A549 (cell line): ENCODE data around the gene LAMA2. TPM values are rescaled to one million over a fixed set of nuclear protein-coding genes. Genes with fewer than 3 reads are reported as not detected.

Experiments
- ATAC-seq, 2 experiments: fragments of 200-7000 bp in 1 of 2; fragments of >200 bp in 1 of 2; cut with Nextera tagmentation in 1 of 2; cut with Tn5 transposase in 1 of 2; 3 replicates each; pipeline versions ENCODE4 v1.8.0 to v1.9.1; 2018 to 2020; ENCODE audit warnings: mild to moderate bottlenecking in 1 of 2, moderate library complexity in 1 of 2
- CTCF ChIA-PET: fragments of 300-600 bp; sonication (Branson Sonifier 250); formaldehyde crosslinking; extraction: SDS; loops from one replicate; lab custom pipeline; 2021; ENCODE audit warnings: antibody characterized with exemption, inconsistent platforms; lab: Yijun Ruan, JAX
- POLR2A ChIA-PET: fragments of 350-600 bp; formaldehyde crosslinking; extraction: SDS; loops from one replicate; lab custom pipeline; 2021; ENCODE audit warnings: antibody characterized with exemption, inconsistent platforms; lab: Yijun Ruan, JAX
- DNase-seq, 2 experiments: peaks; one replicate each; pipeline versions ENCODE4 v3.0.0 to v3.0.0-alpha.2; 2011 to 2016; ENCODE audit warnings: low read depth in 1 of 2, low spot score in 1 of 2
- FAIRE-seq: peaks from 2 replicates; lab custom pipeline; 2011; peaks lifted over from hg19 to GRCh38; lab: Jason Lieb, UNC
- H3K27ac ChIP-seq, 2 experiments: fragments of >200 bp; sonication (Bioruptor Twin); formaldehyde crosslinking; 3 replicates each; pipeline ENCODE4 v1.5.1; 2016 to 2017
- H3K4me1 ChIP-seq: fragments of >200 bp; sonication (Bioruptor Twin); formaldehyde crosslinking; 3 replicates; pipeline ENCODE4 v1.6.1; 2016
- H3K4me2 ChIP-seq: fragments of >200 bp; sonication (Bioruptor Twin); formaldehyde crosslinking; 3 replicates; pipeline ENCODE4 v1.6.1; 2016
- H3K4me3 ChIP-seq: fragments of >200 bp; sonication (Bioruptor Twin); formaldehyde crosslinking; 3 replicates; pipeline ENCODE4 v1.5.1; 2016
- H3K9me3 ChIP-seq: fragments of >200 bp; sonication (Bioruptor Twin); formaldehyde crosslinking; 3 replicates; pipeline ENCODE4 v1.6.1; 2016
- BHLHE40 ChIP-seq: IDR thresholded peaks from 2 replicates; pipeline ENCODE4 v1.6.1; 2012; ENCODE audit warnings: low read depth, low read length, inconsistent platforms
- CBX2 ChIP-seq: fragments of 200-600 bp; sonication (generic); IDR thresholded peaks from 2 replicates; pipeline ENCODE4 v1.6.1; 2016; ENCODE audit warnings: low read depth, mild to moderate bottlenecking, borderline replicate concordance
- CBX8 ChIP-seq: fragments of 200-600 bp; sonication (generic); IDR thresholded peaks from 2 replicates; pipeline ENCODE4 v1.6.1; 2016
- CEBPB ChIP-seq, 2 experiments: fragments of >200 bp in 1 of 2; sonication (Bioruptor Twin) in 1 of 2; formaldehyde crosslinking in 1 of 2; IDR thresholded peaks; 2 replicates each; pipeline ENCODE4 v1.6.1; 2012 to 2016
- CHD2 ChIP-seq: fragments of 150-350 bp; IDR thresholded peaks from 2 replicates; pipeline ENCODE4 v1.6.1; 2014; ENCODE audit warnings: low read length; ENCODE audit not compliant: partially characterized antibody
- CHD4 ChIP-seq: fragments of 200-600 bp; sonication (generic); IDR thresholded peaks from 2 replicates; pipeline ENCODE4 v1.6.1; 2016; ENCODE audit warnings: antibody characterized with exemption, mild to moderate bottlenecking, borderline replicate concordance
- EHF ChIP-seq: fragments of 250-450 bp; sonication (Bioruptor Pico); IDR thresholded peaks from 2 replicates; pipeline ENCODE4 v1.5.0; 2020; ENCODE audit warnings: mild to moderate bottlenecking
- EHMT2 ChIP-seq: fragments of 200-600 bp; sonication (generic); IDR thresholded peaks from 2 replicates; pipeline ENCODE4 v1.6.1; 2016; ENCODE audit warnings: antibody characterized with exemption, low read depth, mild to moderate bottlenecking, moderate library complexity
- ESRRA ChIP-seq: fragments of 150-350 bp; IDR thresholded peaks from 2 replicates; pipeline ENCODE4 v1.6.1; 2014; ENCODE audit warnings: mild to moderate bottlenecking, low read length, borderline replicate concordance
- FOSB ChIP-seq: fragments of 250-450 bp; sonication (Bioruptor Pico); IDR thresholded peaks from 2 replicates; pipeline ENCODE4 v1.5.0; 2020; ENCODE audit warnings: mild to moderate bottlenecking, moderate library complexity
- FOSL2 ChIP-seq, 2 experiments: fragments of 450-650 bp in 1 of 2; fragments of >200 bp in 1 of 2; sonication (Bioruptor Twin) in 1 of 2; formaldehyde crosslinking; IDR thresholded peaks; 2 replicates each; pipeline versions ENCODE4 v1.5.0 to v1.6.1; 2016 to 2020; ENCODE audit warnings: mild to moderate bottlenecking in 1 of 2, moderate library complexity in 1 of 2
- FOXS1 ChIP-seq: fragments of 250-450 bp; sonication (Bioruptor Pico); IDR thresholded peaks from 2 replicates; pipeline ENCODE4 v1.5.0; 2020; ENCODE audit warnings: mild to moderate bottlenecking, moderate library complexity
- HOXB5 ChIP-seq: fragments of 250-450 bp; sonication (Bioruptor Pico); IDR thresholded peaks from 2 replicates; pipeline ENCODE4 v1.5.0; 2020; ENCODE audit warnings: mild to moderate bottlenecking, moderate library complexity
- JUNB ChIP-seq: fragments of >200 bp; sonication (Bioruptor Twin); formaldehyde crosslinking; IDR thresholded peaks from 2 replicates; pipeline ENCODE4 v1.6.1; 2016
- KDM1A ChIP-seq: fragments of 200-600 bp; sonication (generic); IDR thresholded peaks from 2 replicates; pipeline ENCODE4 v1.6.1; 2016; ENCODE audit warnings: low read depth, mild to moderate bottlenecking
- MYC ChIP-seq: IDR thresholded peaks from 2 replicates; pipeline ENCODE4 v1.6.1; 2012; ENCODE audit warnings: mild to moderate bottlenecking, inconsistent platforms, low read length, improper control_type of control experiment, borderline replicate concordance
- NFE2L2 ChIP-seq: fragments of 150-350 bp; conservative IDR thresholded peaks from 2 replicates; pipeline ENCODE4 v1.6.1; 2014; ENCODE audit warnings: low read length
- PHF8 ChIP-seq: fragments of 200-600 bp; sonication (generic); IDR thresholded peaks from 2 replicates; pipeline ENCODE4 v1.6.1; 2016; ENCODE audit warnings: low read depth, mild to moderate bottlenecking, antibody characterized with exemption, moderate library complexity, borderline replicate concordance
- POLR2AphosphoS2 ChIP-seq: conservative IDR thresholded peaks from 2 replicates; pipeline ENCODE4 v1.6.1; 2012; ENCODE audit warnings: low read length, improper control_type of control experiment, inconsistent platforms
- RAD21 ChIP-seq, 2 experiments: fragments of >200 bp in 1 of 2; sonication (Bioruptor Twin) in 1 of 2; formaldehyde crosslinking in 1 of 2; IDR thresholded peaks in 1 of 2; conservative IDR thresholded peaks in 1 of 2; 2 replicates in 1 of 2; 3 replicates in 1 of 2; pipeline ENCODE4 v1.6.1; 2012 to 2018; ENCODE audit warnings: inconsistent platforms in 1 of 2
- RFX5 ChIP-seq: fragments of 450-650 bp; IDR thresholded peaks from 2 replicates; pipeline ENCODE4 v1.7.1; 2014; ENCODE audit warnings: antibody characterized with exemption, mild to moderate bottlenecking, moderate library complexity
- SMC3 ChIP-seq: fragments of >200 bp; sonication (Bioruptor Twin); formaldehyde crosslinking; IDR thresholded peaks from 3 replicates; pipeline ENCODE4 v1.6.1; 2018; ENCODE audit warnings: inconsistent platforms
- SREBF2 ChIP-seq: fragments of 450-650 bp; IDR thresholded peaks from 2 replicates; pipeline ENCODE4 v1.6.1; 2014; ENCODE audit warnings: mild to moderate bottlenecking, moderate library complexity
- TFCP2L1 ChIP-seq: fragments of 250-450 bp; sonication (Bioruptor Pico); IDR thresholded peaks from 2 replicates; pipeline ENCODE4 v1.5.0; 2021; ENCODE audit warnings: mild to moderate bottlenecking
- ZFP36 ChIP-seq: fragments of 450-650 bp; IDR thresholded peaks from 2 replicates; pipeline ENCODE4 v1.6.1; 2014; ENCODE audit warnings: borderline replicate concordance; ENCODE audit not compliant: partially characterized antibody
- ZSCAN20 ChIP-seq: fragments of 250-450 bp; sonication (Bioruptor Pico); IDR thresholded peaks from 2 replicates; pipeline ENCODE4 v1.8.0; 2022; ENCODE audit warnings: mild to moderate bottlenecking, moderate library complexity
- WGBS: methylation state at CpG from one replicate; pipeline ENCODE4 v1.1.6; 2017; ENCODE audit errors: missing lambda C conversion rate; 5-methylcytosine and 5-hydroxymethylcytosine counted together
- polyA plus RNA-seq, 4 experiments: library from polyadenylated mRNA; depleted of rRNA in 3 of 4; stranded (reverse); fragments of >200 nt; fragmentation: RNase III in 1 of 4; extraction: RNeasy Plus Mini Kit Qiagen cat#74134 plus additional on column Dnase treatment in 1 of 4; gene quantifications; 2 replicates in 3 of 4; 3 replicates in 1 of 4; pipeline ENCODE4 v1.2.3, GENCODE V29; 2011 to 2017
- TF ChIP-seq, protein P1 (sequence below): fragments of 250-450 bp; sonication (Bioruptor Pico); IDR thresholded peaks from 2 replicates; pipeline ENCODE4 v1.5.0; 2020; ENCODE audit warnings: low read depth, mild to moderate bottlenecking, moderate library complexity
- TF ChIP-seq, protein P2 (sequence below): IDR thresholded peaks from 2 replicates; pipeline ENCODE4 v1.6.1; 2012
- TF ChIP-seq, protein P3 (sequence below): fragments of 250-450 bp; sonication (Bioruptor Pico); IDR thresholded peaks from 2 replicates; pipeline ENCODE4 v1.5.0; 2021; ENCODE audit warnings: mild to moderate bottlenecking, moderate library complexity, borderline replicate concordance
- TF ChIP-seq, protein P4 (sequence below): IDR thresholded peaks from 2 replicates; pipeline ENCODE4 v1.6.1; 2012
- TF ChIP-seq, protein P5 (sequence below): fragments of >200 bp; sonication (Bioruptor Twin); formaldehyde crosslinking; IDR thresholded peaks from 3 replicates; pipeline ENCODE4 v1.5.1; 2016

Gene LAMA2
- polyA plus RNA-seq, 2 of the 4 experiments (the other 2 are of a cell fraction): 0.21 to 1.3 TPM

DNA sequence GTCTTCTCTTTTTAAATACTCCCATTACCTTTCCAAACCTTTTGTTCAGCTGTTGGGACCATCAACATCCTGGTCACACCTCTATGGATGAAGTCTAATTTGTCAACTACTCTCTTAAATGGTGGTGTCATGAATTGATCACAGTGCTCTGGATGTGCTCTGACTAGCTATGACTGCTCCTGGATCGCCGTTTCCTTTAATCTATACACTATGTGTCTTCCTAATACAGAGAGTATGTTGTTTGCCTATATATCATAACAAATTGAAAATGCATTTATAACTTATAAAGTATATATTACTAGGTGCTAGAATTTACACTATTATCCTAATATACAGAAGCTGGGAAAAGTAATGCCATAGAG lies 357.5 kb downstream of the LAMA2 start (continued):
- TF ChIP-seq, protein P1, sequence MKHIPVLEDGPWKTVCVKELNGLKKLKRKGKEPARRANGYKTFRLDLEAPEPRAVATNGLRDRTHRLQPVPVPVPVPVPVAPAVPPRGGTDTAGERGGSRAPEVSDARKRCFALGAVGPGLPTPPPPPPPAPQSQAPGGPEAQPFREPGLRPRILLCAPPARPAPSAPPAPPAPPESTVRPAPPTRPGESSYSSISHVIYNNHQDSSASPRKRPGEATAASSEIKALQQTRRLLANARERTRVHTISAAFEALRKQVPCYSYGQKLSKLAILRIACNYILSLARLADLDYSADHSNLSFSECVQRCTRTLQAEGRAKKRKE: no peak
- TF ChIP-seq EHF (CRISPR knock-in tag): no peak
- TF ChIP-seq SREBF2: no peak

DNA sequence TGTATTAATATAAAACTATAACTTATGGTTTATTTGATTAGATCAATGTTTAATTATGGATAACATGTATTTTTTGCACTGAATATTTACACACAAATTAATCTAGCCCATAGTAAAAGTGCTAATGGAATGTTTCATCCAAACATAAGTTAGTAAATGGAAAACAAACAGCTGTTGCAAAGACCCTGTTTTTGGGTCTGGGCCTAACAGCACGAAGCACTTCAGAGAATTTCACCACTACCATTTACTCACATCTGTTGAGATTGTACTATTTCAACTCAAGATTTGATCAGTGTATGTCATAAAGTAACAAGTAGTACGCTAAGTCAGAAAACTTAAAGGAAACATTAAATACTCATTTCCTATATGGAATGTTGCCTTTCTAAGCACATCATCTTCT lies 359.6 kb downstream of the LAMA2 start:
- FAIRE-seq (no peak), DNase-seq (no peak), ATAC-seq (no peak)
- Histone ChIP-seq H3K4me1 (no peaks in the 10 kb centered on the region), H3K4me3 (no peak overlapping the region), H3K9me3 (no peaks in the 10 kb centered on the region), H3K27ac (no peak overlapping the region), H3K4me2 (no peak overlapping the region)
- TF ChIP-seq, protein P2, sequence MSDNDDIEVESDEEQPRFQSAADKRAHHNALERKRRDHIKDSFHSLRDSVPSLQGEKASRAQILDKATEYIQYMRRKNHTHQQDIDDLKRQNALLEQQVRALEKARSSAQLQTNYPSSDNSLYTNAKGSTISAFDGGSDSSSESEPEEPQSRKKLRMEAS: no peak
- TF ChIP-seq FOSB (CRISPR knock-in tag) (no peak), HOXB5 (CRISPR knock-in tag) (no peak), RFX5 (no peak), CHD4 (no peak), CHD2 (no peak), FOXS1 (no peak), NFE2L2 (no peak), ZFP36 (no peak), KDM1A (no peak), SREBF2 (no peak), BHLHE40 (no peak), CBX2 (no peak), POLR2AphosphoS2 (no peak), TFCP2L1 (CRISPR knock-in tag) (no peak), ESRRA (no peak), FOSL2 (IDR thresholded peaks at IDR 0.05) (no peak), FOSL2 (CRISPR knock-in tag; IDR thresholded peaks at IDR 0.05) (no peak)
- TF ChIP-seq, protein P3, sequence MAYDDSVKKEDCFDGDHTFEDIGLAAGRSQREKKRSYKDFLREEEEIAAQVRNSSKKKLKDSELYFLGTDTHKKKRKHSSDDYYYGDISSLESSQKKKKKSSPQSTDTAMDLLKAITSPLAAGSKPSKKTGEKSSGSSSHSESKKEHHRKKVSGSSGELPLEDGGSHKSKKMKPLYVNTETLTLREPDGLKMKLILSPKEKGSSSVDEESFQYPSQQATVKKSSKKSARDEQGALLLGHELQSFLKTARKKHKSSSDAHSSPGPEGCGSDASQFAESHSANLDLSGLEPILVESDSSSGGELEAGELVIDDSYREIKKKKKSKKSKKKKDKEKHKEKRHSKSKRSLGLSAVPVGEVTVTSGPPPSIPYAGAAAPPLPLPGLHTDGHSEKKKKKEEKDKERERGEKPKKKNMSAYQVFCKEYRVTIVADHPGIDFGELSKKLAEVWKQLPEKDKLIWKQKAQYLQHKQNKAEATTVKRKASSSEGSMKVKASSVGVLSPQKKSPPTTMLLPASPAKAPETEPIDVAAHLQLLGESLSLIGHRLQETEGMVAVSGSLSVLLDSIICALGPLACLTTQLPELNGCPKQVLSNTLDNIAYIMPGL (CRISPR knock-in tag): no peak
- POLR2A ChIA-PET: no interaction called here
- CTCF ChIA-PET: no interaction called here
- 32% methylated on average over 2 of the region's 2 CpGs for WGBS

DNA sequence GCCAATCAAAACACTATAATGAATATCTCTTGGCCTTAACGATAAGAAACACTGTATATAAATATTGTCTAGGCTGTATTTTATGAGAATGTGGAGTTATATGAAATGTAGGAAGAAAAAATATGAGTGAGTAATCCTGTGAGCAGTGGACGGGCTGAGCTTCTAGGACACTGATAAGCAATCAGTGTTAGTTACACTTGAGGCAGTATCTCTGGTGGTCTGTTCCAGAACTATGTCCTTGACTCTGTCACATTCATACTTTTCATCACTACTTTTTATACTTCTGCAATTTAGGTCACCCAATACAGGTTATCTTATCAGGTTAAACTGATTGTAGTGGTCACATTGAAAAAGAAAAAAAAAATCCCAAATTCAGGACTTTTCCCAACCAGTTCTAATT lies 360.4 kb downstream of the LAMA2 start:
- Histone ChIP-seq H3K4me3 (no peak overlapping the region), H3K9me3 (no peaks in the 10 kb centered on the region), H3K27ac (no peak overlapping the region), H3K4me1 (no peaks in the 10 kb centered on the region), H3K4me2 (no peak overlapping the region)
- ChIA-PET CTCF (no interaction called here), POLR2A (no interaction called here)
- FAIRE-seq (no peak), ATAC-seq (no peak), DNase-seq (no peak)
- WGBS: 20% methylated on average over 2 of the region's 2 CpGs
- TF ChIP-seq, protein P4, sequence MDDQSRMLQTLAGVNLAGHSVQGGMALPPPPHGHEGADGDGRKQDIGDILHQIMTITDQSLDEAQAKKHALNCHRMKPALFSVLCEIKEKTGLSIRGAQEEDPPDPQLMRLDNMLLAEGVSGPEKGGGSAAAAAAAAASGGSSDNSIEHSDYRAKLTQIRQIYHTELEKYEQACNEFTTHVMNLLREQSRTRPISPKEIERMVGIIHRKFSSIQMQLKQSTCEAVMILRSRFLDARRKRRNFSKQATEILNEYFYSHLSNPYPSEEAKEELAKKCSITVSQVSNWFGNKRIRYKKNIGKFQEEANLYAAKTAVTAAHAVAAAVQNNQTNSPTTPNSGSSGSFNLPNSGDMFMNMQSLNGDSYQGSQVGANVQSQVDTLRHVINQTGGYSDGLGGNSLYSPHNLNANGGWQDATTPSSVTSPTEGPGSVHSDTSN: no peak
- TF ChIP-seq SMC3 (no peak), CBX8 (no peak), JUNB (no peak), SREBF2 (no peak), MYC (no peak), EHF (CRISPR knock-in tag) (no peak), RAD21 (conservative IDR thresholded peaks at IDR 0.05 in 1 of 2, IDR thresholded peaks at IDR 0.05 in 1 of 2) (no peak), FOSB (CRISPR knock-in tag) (no peak), ZSCAN20 (no peak), EHMT2 (no peak), PHF8 (no peak), ESRRA (no peak), CEBPB (IDR thresholded peaks at IDR 0.05) (no peak)
- TF ChIP-seq, protein P5, sequence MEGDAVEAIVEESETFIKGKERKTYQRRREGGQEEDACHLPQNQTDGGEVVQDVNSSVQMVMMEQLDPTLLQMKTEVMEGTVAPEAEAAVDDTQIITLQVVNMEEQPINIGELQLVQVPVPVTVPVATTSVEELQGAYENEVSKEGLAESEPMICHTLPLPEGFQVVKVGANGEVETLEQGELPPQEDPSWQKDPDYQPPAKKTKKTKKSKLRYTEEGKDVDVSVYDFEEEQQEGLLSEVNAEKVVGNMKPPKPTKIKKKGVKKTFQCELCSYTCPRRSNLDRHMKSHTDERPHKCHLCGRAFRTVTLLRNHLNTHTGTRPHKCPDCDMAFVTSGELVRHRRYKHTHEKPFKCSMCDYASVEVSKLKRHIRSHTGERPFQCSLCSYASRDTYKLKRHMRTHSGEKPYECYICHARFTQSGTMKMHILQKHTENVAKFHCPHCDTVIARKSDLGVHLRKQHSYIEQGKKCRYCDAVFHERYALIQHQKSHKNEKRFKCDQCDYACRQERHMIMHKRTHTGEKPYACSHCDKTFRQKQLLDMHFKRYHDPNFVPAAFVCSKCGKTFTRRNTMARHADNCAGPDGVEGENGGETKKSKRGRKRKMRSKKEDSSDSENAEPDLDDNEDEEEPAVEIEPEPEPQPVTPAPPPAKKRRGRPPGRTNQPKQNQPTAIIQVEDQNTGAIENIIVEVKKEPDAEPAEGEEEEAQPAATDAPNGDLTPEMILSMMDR: no peak
- TF ChIP-seq, protein P3 (CRISPR knock-in tag): no peak
